WTC11 (cell line): ENCODE measurements around the gene PPP2R1B.

Source experiments
- CREB1 ChIP-seq: sonication (generic); formaldehyde crosslinking; IDR thresholded peaks from 2 replicates; pipeline ENCODE4 v1.8.0; 2023; ENCODE audit warnings: mild to moderate bottlenecking, missing genetic modification reagents
- CREM ChIP-seq: sonication (generic); formaldehyde crosslinking; IDR thresholded peaks from 2 replicates; pipeline ENCODE4 v1.8.1; 2022; ENCODE audit warnings: mild to moderate bottlenecking, missing genetic modification reagents, moderate library complexity
- FOXP1 ChIP-seq: sonication (generic); formaldehyde crosslinking; IDR thresholded peaks from 2 replicates; pipeline ENCODE4 v1.8.0; 2022; ENCODE audit warnings: missing genetic modification reagents, mild to moderate bottlenecking, moderate library complexity, borderline replicate concordance
- HMGA2 ChIP-seq: fragments of 250-450 bp; sonication (Bioruptor Pico); IDR thresholded peaks from 2 replicates; pipeline ENCODE4 v1.4.0; 2021; ENCODE audit warnings: mild to moderate bottlenecking, moderate library complexity
- JUN ChIP-seq: sonication (generic); formaldehyde crosslinking; IDR thresholded peaks from 2 replicates; pipeline ENCODE4 v1.8.0; 2023; ENCODE audit warnings: mild to moderate bottlenecking, missing genetic modification reagents
- TF ChIP-seq, protein P1 (sequence below): fragments of 200-600 bp; IDR thresholded peaks from 2 replicates; pipeline ENCODE4 v1.8.0; 2022; ENCODE audit warnings: antibody characterized with exemption

DNA sequence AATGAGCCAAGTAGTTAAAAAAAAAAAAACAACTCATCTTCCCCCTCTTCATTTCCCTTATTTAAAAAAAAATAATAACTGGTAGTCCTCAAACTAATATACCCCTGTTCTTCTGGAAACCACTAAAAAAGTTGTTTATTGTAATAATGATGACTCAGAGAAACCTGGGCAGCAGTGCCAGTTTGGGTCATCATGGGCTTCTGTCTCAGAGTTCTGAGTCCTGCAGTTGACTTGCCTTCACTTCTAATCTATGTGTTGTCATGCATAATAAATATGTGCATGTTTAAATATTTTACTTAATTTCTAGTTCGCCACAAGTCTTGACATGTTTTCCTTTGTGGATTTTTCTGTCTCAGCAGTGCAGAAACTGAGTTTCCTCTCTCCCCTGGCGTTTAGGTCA lies 46.8 kb downstream of the PPP2R1B start:
- TF ChIP-seq JUN (CRISPR knock-in tag): no peak
- TF ChIP-seq, protein P1, sequence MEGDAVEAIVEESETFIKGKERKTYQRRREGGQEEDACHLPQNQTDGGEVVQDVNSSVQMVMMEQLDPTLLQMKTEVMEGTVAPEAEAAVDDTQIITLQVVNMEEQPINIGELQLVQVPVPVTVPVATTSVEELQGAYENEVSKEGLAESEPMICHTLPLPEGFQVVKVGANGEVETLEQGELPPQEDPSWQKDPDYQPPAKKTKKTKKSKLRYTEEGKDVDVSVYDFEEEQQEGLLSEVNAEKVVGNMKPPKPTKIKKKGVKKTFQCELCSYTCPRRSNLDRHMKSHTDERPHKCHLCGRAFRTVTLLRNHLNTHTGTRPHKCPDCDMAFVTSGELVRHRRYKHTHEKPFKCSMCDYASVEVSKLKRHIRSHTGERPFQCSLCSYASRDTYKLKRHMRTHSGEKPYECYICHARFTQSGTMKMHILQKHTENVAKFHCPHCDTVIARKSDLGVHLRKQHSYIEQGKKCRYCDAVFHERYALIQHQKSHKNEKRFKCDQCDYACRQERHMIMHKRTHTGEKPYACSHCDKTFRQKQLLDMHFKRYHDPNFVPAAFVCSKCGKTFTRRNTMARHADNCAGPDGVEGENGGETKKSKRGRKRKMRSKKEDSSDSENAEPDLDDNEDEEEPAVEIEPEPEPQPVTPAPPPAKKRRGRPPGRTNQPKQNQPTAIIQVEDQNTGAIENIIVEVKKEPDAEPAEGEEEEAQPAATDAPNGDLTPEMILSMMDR: no peak
- no peak for TF ChIP-seq CREM (CRISPR knock-in tag)
- no peak for TF ChIP-seq CREB1 (CRISPR knock-in tag)
- TF ChIP-seq HMGA2 (CRISPR knock-in tag): no peak
- TF ChIP-seq FOXP1 (CRISPR knock-in tag): no peak
